Stimulated activated CD8-positive, alpha-beta memory T cell treated with anti-CD3 and anti-CD28 coated beads, Interleukin-15, amount 100 ng/mL, for 1 hour (primary cell): ENCODE results near the gene CABLES2.
A peak's percentile ranks its signal among the peaks of the same experiment; 100 is the strongest.

ENCODE experiments used
- DNase-seq: peaks from one replicate; pipeline ENCODE4 v3.0.0-alpha.2; 2020; ENCODE audit warnings: low read depth

Gene CABLES2, protein sequence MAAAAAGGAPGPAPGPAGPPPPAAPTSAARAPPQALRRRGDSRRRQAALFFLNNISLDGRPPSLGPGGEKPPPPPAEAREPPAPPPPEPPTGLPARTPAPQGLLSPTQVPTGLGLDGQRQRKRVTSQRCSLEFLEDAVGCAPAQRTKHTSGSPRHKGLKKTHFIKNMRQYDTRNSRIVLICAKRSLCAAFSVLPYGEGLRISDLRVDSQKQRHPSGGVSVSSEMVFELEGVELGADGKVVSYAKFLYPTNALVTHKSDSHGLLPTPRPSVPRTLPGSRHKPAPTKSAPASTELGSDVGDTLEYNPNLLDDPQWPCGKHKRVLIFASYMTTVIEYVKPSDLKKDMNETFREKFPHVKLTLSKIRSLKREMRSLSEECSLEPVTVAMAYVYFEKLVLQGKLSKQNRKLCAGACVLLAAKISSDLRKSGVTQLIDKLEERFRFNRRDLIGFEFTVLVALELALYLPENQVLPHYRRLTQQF

DNA sequence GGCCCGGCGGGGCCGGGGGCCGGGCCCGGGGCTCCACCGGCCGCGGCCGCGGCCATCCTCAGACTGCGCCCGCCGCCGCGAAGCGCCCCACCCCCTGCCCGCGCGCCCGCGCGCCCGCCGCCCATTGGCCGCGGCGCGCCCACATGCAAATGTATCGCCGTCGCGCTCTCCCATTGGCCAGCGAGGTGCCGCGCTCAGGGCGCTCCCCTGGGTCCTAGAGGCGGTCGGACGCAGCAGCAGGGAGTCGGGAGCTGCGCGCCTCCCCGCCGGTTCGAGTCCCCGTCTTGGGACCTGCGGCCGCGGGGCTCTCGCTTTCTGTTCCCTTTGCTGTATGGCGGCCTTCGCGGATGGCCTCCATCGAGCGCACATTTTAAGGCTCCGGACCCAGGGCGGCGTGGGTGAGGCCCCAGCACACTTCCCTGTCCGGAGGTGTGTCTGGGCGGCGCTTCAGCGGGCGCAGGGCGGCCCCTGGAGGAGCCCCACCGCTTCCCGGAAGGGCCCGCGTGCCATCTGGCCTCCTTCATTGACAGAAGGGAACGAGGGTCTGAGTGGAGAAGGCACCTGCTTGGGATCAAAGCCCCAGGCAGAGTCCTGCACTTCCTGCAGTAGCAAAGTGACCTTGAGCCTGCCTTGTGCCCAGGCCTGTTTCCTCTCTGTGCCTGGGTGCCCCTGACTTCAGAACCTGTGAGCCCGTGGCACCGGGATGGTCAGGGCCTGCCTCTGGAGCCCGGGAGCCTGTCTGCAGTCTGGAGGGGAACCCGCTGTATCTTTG, at the start of gene CABLES2:
CABLES2 (minus strand) TSS at position 65 of the 772 bp plus-strand sequence; CDS start at position 56, 9 bp downstream.
- DNase-seq: peak; percentile 74

DNA sequence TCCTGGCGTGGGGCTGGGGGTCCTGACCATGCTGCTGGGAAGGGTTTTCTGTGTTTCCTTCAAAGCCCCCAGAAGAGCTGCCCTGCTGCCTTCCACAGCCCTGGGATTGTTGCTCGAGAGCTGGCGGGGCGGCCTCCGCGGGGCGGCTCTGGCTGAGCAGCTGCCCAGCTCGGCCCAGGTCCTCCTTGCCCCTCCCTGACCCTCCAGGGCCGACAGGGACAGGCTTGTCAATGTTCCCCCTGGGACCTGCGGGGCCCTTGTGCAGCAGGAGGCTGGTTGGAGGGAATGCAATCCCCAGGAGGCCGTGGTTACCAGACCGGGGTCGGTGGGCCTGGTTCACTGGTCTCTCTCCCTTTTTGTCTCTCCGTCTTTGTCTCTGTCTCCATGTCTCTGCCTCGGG, 48.8 kb upstream of the CABLES2 start:
- no peak for DNase-seq

DNA sequence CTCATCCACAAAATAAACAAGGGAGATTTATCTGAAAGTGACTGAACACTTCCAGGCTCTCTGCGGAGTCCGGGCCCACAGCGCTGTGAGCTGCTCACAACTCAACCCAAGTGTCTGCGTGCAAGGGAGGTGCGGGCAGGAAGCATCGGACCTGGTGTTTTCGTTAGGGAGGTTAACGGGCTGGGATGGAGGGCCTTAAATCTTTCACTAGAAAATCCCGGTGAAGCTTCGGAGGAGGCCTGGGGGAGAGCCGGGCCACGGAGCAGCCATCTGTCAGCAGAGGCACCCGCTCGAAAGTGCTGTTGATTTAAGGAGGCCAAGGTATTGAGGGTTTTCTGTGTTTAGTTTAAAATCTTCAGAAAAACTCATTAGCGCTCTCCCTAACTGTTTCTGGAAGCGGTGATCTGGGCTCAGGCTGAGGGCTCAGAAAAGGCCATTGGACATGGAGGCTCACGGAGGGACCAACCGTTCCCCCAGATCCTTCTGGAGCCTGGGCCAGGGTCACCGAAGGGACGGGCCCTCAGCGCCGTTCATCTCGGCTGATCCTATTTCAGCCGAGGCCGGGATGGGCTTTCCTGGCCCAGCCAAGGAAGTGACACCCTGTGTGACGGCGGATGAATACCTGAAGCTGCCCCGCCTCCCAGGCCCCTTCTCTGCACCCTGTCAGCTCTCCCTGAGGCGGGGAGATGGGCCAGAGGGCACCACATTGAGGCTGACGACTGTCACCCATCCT, 48.0 kb upstream of the CABLES2 start:
- no peak for DNase-seq

DNA sequence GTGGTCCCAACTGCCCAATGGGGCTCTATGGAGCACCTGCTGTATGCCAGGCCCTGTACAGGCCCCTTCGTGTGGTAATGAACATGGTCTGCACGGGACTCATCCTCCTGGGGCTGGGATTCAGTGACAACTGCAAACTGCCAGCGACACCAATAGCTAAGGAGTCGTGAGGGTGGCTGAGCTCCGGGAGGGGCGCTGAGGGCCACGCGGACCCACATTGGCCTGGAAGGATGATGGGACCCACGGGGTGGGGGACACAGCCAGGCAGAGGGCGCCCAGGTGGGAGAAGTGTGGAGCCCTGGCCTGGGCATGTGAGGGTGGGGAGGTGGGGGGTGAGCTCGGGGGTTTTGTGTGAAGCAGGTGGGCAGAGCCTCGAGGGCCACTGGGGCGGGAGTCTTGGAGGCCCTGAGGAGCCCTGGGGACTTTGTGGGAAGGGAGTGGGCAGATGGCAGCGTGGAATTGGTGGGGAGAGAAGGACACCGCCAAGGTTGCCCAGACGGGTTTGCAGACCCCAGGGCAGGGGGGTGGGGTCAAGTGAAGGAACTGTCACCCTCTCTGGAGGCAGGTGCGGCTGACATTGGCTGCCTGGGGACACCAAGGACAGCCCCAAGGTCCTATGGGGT, 46.2 kb upstream of the CABLES2 start:
- DNase-seq: no peak

DNA sequence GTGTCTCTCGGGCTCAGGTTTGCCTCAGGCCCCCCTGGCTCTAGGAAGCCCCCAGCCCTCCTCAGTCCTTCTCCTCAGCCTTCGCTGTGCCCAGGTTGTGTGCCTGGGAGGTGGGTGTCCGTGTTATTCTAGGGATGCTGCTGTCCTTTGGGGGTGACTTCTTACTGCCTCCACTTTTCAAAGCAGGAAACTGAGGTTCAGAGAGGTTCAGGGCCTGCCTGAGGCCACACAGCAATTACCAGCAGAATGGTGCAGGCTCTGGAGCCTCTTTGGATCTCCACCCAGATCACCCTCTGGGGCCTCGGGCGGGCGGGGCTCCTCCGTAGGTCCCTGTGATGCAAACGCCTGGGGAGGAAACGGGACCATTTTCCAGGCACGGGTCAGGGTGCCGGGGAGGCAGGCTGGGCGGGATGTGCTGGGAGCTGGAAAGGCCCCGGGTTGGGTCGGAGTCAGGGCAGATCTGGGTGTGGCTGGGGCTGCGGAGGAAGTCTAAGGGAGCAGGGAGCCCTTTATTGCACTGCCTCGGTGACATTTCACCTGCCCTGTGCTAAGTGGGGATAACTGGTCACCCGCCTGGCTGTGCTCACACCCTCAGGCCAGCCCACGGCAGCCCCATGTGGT, 45.5 kb upstream of the CABLES2 start:
- no peak for DNase-seq

DNA sequence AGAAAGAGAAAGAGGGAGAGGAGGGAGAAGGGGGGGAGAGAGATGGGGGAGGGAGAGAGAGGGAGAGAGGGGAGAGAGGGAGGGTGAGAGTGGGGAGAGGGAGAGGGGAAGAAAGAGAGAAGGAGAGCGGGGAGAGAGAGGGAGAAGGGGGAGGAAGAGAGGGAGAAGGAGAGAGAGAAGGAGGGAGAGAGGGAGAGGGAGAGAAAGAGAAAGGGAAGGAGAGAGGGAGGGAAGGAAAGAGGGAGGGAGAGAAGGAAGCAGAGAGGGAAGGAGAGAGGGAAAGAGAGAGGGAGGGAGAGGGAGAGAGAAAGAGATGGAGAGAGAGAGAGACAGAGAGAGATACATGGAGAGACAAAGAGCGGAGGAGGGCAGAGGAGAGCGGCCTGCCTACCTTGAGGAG, 44.9 kb upstream of the CABLES2 start:
- DNase-seq: no peak

DNA sequence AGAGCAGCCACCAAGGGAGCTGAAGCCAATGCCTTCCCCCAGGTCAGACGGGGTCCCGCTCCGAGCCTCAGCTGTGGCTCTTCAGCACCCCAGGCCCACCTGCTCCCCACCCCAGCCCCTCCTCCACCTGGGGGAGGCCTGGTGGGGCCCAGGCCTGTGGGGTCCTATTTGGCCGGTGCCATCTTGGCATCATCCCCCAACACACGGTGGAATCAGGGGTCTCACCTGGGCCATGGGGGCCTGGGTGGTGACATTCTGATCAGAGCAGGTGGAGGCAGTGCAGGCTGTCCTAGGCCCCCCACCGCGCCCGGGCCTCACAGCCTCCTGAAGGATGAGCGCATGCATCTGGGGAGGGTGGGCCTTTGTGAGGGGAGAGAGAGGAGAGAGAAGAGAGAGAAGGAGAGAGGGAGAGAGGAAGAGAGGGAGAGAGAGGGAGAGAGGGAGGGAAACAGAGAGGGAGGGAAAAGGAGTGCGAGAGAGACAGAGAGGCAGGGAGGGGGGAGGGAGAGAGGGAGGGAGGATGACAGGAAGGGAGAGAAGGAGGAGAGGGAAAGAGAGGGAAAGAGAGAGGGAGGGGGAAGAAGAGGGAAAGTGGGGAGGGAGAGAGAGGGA, 44.2 kb upstream of the CABLES2 start:
- DNase-seq: no peak

DNA sequence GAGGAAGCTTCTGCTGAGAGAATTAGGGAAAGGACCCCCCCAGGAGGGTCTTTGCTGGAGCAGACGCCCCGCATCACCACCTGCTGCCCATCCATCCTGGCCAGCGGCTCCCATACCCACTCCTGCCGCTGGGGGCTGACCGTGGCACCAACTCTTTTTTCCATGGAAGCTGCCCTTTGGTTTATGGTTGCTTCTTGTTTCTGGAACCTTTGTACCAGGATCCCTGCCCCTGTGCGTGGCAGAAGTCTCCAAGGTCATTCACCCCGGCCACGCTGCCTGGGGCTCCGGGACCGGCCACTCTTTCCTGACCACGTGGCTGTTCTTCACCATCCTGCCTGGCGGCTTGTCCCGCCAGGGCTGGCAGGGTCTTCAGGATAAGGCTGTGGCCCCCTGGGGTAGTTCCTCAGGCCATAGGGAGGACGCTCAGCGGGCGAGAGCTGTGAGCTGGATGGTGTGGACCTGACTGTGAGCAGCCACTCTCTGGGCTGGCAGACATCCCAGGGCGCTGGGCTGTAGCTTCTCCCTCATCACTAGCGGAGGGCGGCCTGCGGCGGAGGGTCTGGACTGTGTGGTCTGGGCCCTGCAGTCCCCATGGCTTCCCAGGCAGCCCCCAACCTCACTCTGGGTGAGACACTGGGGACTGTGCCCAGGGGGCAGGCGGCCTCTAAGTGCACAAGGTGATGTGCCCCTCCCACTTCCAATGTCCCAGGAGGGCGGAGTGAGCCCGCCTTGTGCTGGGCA, 43.0 kb upstream of the CABLES2 start:
- no peak for DNase-seq

DNA sequence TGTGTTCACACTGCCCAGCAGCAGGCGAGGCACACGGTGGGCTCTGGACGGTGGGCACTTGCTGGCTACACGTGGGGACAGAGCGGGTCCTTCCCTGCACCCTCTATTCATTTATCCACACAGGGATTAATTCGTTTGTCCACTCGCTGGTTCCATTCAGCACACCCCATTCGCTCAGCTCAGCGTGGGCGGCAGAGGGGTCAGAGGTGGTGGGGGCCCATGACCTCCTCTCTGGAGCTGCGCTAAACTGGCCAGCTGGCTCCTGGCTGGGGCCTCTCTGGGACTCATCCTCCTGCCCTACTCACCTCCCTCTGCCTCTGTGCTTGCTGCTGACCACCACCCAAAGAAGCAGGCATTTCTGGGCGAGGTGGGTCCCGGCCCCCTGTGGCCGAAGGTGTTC, 41.7 kb upstream of the CABLES2 start:
- no peak for DNase-seq

DNA sequence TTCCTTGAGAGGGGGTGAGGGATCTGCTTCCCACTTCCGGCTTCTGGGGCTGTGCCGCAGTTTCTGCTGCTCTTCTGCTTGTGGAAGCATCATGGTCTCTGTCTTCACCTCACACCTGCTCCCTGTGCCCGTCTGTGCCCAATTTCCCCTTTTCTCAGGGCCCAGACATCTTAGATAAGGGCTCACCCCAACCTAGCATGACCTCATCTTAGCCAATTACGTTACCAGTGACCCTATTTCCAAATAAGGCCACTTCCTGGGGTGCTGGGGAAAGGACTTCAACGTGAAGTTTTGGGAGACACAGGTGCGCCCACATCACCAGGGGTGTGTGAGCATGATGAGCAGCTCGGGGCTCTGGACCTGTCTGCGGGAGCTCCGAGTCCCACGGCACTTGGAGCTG, 41.0 kb upstream of the CABLES2 start:
- no peak for DNase-seq

DNA sequence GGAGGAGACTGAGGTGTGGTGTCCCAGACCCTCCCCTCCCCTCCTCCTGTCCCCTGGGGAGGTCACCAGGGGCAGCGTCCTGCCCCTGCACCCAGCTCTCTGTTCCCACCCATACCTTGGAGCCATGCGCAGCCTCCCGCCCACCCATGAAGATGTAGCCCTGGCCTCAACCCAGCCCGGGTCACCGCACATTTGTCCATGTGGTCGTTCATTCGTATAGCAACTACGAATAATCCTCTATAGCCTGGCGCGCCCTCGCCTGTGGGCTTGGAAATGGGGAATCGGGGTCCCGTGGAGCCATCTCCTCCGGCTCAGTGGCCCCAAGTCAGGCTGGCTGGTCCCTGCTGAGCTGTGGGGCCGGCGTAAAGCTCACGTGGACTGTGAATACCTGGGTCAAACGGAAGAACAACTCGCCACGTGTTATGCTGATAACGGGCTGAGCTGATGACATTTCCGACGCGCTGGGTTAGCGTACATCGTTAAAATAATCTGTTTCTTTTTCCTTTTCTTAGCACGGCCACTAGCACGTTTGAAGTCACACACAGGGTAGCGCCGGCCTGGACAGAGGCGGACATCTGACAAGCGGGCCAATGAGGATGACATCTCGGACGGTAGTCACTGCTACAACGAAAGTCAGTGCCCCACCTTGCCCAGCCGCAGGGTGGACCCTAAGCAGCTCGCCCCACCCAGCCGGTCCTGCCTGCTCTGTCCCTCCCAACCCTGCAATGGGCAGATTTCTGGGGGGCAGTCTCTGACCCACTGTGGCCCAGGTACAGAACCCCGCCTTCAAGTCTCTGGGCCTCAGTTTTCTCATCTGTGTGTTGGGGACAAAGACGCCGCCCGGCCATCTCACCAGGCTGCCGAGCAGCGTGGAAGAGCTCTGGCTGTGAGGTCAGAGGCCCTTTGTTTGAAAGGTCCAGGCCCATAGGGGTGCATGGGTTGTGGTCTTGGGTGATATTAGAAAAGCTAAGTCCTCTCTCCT, 40.1 kb upstream of the CABLES2 start:
- no peak for DNase-seq

DNA sequence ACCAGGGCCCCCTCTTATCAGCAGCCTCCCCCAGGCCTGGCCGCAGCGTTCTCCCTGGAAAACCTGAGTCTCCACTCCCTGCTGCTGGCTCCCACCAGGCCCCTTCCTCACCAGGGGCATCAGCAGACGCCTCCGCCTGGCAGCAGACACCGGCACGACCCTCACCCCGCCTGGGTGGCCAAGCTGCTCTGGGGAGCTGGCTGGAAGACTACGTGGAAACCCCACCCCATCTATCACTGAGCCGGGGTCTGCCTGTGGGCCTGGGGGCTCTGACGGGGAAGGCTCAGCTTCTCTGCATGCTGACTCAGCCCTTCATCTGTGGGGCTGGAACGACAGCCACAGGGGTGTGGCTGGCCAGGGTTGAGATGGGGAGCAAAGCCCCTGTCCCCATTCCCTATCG, 39.4 kb upstream of the CABLES2 start:
- DNase-seq: no peak

DNA sequence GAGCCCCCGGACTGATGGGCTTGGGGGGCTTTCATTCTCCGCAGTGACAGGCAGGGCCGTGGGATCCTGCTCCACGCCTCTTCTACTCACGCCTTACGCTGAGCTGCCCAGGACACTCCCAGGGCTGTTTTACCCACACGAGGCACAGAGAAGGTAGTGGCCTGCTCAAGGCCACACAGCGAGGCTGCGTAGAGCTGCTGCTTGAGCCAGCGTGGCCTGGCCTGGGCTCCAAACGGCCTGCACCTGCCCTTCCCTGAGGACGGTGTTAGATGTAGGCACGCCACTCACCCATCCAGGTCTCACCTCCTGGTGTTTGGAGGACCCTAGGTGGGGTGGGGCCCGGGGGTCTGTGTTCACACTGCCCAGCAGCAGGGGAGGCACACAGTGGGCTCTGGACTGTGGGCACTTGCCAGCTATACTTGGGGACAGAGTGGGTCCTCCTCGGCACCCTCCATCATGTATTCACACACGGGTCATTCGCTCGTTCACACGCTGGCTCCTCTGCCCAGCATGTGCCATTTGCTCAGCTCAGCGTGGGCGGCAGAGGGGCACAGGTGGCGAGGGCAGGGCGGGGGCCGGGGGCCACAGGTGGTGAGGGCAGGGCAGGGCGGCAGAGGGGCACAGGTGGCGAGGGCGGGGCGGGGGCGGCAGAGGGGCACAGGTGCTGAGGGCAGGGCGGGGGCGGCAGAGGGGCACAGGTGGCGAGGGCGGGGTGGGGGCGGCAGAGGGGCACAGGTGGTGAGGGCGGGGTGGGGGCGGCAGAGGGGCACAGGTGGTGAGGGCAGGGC, 38.7 kb upstream of the CABLES2 start:
- no peak for DNase-seq

DNA sequence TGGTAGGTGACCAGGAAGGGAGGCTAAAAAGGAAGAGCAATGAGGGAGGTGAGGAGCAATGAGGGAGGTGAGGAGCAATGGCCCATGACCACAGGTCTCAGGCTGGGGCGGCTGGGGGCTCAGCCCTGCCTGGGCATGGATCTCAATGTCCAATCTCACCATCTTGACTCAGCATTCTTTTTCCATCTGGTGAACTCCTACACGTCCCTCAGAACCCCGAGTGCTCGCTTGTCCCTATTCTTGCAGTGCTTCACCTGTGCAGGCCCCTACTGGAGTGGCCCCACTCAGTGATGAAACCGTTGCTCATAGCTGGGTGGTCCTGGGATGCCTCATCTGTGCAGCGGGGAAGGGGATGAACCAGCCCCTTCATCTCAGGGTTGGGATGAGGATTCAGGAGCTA, 37.2 kb upstream of the CABLES2 start:
- DNase-seq: no peak

DNA sequence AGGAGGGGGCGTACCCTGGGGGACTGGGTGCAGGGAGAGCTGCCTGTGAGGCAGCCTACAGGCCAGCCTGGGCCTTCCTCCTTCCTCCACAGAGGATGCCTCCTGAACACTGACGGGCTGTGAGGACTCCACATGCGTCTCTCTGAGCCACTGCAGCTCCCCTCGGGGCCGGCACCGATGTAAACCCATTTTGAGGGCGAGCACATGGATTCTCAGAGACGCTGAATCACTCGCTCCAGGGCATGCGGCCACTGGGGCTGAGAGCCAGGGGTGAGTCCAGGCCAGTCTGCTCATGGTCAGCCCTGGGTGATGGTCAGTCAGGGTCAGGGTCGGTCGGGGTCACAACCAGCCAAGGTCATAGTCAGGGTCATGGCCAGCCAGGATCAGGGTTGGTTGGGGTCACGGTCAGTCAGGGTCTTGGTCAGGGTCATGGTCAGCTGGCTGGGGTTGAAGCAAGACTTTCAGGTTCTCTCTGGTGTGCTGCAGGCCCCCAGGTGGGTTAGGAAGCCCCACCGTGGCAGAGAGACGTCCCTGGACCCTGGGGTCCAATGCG, 35.0 kb upstream of the CABLES2 start:
- DNase-seq: no peak

DNA sequence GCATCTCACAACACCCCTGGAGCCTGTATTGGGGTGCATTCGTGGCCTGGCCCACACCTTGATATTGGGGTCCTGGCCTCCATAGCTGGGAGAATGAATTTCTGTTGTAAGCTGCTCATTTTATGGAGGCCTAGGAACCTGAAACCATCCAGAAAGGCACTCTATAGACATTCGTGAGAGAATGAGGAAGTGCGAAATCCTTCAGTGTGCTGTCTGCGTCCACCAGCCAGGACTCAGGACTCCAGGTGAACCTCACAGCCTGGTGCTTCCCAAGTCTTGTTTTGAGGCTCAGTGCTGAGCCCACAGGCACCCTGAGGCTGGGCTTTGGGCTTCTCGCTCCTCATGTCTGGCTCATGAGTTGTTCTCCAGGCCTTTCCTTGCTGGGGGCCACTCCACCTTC, 32.1 kb upstream of the CABLES2 start:
- no peak for DNase-seq

DNA sequence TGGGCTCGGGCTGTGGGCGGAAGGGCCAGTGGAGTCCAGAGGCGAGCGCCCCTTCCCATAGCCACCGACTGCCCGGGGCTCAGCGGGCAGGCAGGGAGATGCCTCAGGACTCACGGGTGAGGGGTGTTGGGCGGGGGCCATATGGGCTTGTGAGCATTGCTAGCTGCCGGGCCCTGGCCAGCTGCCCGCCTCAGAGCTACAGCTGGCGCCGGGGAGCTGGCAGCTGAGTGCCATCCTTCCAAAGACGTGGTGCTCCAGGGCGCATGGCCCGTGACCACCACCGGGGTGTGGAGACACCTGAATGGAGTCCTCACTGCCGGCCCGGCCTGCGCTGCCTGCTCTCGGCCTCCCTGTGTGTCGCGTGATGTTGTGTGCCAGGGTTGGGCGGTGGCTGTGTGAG, 30.8 kb upstream of the CABLES2 start:
- no peak for DNase-seq

DNA sequence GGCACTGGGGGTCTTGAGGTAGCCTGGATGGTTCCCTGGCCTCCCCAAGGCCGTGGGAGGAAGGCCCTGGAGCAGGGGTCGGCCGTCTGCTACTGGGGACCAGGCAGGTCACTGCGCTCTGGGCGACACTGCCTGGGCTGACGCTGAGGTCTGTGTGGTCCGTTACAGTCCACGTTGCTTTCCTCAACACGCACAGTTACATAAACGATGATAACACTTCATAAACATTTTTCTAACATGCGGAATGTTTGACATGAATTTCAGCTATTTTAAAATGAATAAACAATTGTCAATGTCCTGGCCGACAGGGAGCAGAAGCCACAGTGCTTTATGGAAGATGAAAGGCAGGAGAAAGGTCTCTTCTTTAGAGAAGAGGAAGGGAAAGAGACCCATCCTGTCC, 30.4 kb upstream of the CABLES2 start:
- no peak for DNase-seq
